ENCODE results near the gene LRRC17.

Gene LRRC17

GRCh38 chr7:102908676-102909075 is 4.1 kb upstream of the LRRC17 start:
- TF ChIP-seq CTCF (IDR thresholded peaks at IDR 0.05), result no peak

- TF ChIP-seq CTCF (IDR thresholded peaks at IDR 0.05), result no peak
Measured at GRCh38 chr7:102913826-102914225, 1.0 kb downstream of the LRRC17 start.

- no peak for TF ChIP-seq CTCF (IDR thresholded peaks at IDR 0.05)
Measured at GRCh38 chr7:102914585-102914984, 1.8 kb downstream of the LRRC17 start.

GRCh38 chr7:102916426-102916825 is 3.6 kb downstream of the LRRC17 start:
- TF ChIP-seq CTCF (IDR thresholded peaks at IDR 0.05), result no peak

GRCh38 chr7:102916881-102917280 is 4.1 kb downstream of the LRRC17 start:
- TF ChIP-seq CTCF (IDR thresholded peaks at IDR 0.05), result no peak

- TF ChIP-seq CTCF (IDR thresholded peaks at IDR 0.05), result no peak
Measured at GRCh38 chr7:102917436-102918353, 4.9 kb downstream of the LRRC17 start.

- TF ChIP-seq CTCF (IDR thresholded peaks at IDR 0.05), result no peak
Measured at GRCh38 chr7:102918845-102919244, 6.0 kb downstream of the LRRC17 start.
